Measurements from ENCODE around the gene TRIM3. TPM values are rescaled to one million over a fixed set of nuclear protein-coding genes. Genes with fewer than 3 reads are reported as not detected.
"Not testable (repeated sequence)": the region's sequence is repeated elsewhere in the genome, so short reads cannot be mapped to it uniquely, and the experiment has no call there.

Gene TRIM3
- total RNA-seq, result 10 to 100 TPM; 19.2 to 24.1 (median 22.4) TPM

DNA sequence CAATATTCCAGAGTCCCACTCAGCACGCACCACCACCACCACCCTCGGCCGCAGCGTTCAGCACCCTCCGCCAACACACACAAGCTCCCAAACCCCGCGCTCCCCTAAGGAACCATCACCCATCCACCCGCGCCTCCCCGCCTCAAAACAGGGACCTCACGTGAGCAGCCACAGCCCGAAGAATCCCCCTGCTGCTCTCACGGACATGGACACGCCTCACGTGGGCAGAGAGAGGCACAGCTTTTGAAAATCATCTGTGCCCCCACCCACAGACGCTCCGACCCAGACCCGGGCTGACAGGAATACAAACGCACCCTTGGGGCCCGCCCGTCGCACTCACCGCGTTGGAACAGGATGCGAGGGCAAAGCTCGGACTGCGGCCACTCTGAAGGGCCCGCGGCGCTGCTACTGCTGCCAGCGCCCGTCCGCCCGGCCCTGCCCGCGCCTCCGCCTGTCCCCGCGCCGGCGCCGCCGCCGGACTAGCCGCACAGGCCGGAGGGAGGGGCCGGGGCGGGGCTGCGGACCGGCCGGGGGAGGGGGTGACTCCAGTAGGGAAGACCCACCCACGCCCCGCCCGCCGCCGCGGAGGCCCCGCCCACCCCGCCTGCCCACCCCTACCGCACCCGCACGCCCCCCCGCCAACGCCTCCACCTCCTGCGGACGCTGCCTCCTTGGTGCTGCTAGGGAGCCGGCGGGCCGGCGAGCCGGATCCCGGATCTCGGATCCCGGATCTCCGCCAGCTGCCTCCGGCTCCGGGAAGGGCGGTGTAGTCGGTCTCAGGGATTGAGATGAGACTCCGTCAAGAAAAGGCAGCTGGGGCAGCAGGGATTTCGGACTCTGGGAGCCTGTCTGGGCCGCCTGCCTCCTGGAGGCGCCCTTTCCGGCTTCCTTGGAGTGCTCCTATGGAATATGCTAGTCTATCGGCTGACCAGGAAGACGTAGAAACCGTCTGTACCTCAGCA, at the start of gene TRIM3:
Gene TRIM3, minus strand, starts transcription at position 491 of the 962 bp plus-strand sequence. CDS start 8,246 bp downstream, outside the sequence.
- H3K4me3 ChIP-seq (ENCODE audit: low read depth, poor library complexity, severe bottlenecking), result peak within 1 kb of the TSS; percentile 54
- DNase-seq (ENCODE audit: low spot score in 2 of 2), result peak; percentile 89 to 98
- intact Hi-C loops (cut with DNase I; ENCODE audit: low total_unique reads), result no loop called here
- no peak for TF ChIP-seq POLR2A (IDR thresholded peaks at IDR 0.05)
- TF ChIP-seq, protein P1, sequence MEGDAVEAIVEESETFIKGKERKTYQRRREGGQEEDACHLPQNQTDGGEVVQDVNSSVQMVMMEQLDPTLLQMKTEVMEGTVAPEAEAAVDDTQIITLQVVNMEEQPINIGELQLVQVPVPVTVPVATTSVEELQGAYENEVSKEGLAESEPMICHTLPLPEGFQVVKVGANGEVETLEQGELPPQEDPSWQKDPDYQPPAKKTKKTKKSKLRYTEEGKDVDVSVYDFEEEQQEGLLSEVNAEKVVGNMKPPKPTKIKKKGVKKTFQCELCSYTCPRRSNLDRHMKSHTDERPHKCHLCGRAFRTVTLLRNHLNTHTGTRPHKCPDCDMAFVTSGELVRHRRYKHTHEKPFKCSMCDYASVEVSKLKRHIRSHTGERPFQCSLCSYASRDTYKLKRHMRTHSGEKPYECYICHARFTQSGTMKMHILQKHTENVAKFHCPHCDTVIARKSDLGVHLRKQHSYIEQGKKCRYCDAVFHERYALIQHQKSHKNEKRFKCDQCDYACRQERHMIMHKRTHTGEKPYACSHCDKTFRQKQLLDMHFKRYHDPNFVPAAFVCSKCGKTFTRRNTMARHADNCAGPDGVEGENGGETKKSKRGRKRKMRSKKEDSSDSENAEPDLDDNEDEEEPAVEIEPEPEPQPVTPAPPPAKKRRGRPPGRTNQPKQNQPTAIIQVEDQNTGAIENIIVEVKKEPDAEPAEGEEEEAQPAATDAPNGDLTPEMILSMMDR (IDR thresholded peaks at IDR 0.05), result no peak
- 0 to 2% methylated on average over 27 to 31 of the region's 87 CpGs for WGBS, 2 donors

DNA sequence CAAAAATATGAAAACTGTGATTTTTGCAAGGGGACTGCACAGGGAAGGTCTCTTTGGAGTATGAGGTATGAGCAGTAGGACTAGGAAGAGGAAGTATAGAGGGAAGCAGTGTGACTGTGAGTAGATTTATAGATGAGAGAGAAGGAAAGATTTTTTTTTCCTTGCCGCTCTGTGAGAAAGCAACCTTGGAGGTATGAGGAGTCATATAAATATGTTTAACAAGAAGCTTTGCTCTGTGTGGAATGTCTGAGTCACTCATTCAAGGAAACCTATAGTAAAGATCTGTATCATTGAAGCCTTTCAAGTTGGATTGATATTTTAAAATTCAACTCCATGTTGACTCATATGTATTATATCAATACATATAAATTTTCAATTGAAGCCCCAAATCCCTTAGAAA, 49.5 kb upstream of the TRIM3 start:
- WGBS, 2 donors, result 2 to 73% methylated on average over 1 of the region's 1 CpG
- DNase-seq (ENCODE audit: low spot score in 2 of 2), result no peak
- intact Hi-C loops (cut with DNase I; ENCODE audit: low total_unique reads), result no loop called here
- TF ChIP-seq POLR2A (IDR thresholded peaks at IDR 0.05), result no peak
- TF ChIP-seq, protein P1 (IDR thresholded peaks at IDR 0.05), result no peak
- H3K4me3 ChIP-seq (ENCODE audit: low read depth, poor library complexity, severe bottlenecking), result no peak overlapping the region

DNA sequence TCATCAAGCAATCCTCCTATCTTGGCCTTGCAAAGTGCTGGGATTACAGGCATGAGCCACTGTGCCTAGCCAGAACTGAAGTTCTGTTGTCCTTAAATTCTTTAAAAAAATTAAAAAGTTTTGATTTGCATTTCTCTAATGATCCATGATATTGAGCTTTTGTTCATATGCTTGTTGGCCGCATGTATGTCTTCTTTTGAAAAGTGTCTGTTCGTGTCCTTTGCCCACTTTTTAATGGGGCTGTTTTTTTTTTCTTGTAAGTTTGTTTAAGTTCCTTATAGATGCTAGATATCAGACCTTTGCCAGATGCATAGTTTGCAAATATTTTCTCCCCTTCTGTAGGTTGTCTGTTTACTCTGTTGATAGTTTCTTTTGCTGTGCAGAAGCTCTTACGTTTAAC, 48.2 kb upstream of the TRIM3 start:
- H3K4me3 ChIP-seq (ENCODE audit: low read depth, poor library complexity, severe bottlenecking); DNase-seq (ENCODE audit: low spot score in 2 of 2); intact Hi-C loops (cut with DNase I; ENCODE audit: low total_unique reads): not testable (repeated sequence)
- 97 to 98% methylated on average over 3 of the region's 3 CpGs for WGBS, 2 donors

DNA sequence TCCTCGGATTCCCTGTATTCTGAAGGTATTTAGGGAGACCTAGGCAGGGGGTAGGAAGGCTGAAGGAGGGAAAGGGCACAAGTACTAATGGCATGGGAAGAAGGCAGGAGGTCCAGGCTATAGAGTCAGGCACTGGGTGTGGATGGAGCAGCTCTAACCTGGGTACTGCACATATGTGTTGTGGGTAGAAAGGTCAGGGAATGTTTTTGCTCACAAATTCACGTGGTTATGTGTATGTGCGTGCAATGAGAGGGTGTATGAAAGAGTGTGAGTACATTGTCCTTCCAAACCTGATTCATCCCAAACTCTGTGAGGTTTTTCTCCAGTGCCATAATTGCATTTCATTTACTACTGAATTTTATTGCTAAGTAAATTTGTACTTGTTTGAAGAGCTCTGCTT, 46.5 kb upstream of the TRIM3 start:
- 88 to 93% methylated on average over 3 of the region's 3 CpGs for WGBS, 2 donors
- TF ChIP-seq, protein P1 (IDR thresholded peaks at IDR 0.05), result no peak
- no peak for TF ChIP-seq POLR2A (IDR thresholded peaks at IDR 0.05)
- no peak overlapping the region for H3K4me3 ChIP-seq (ENCODE audit: low read depth, poor library complexity, severe bottlenecking)
- intact Hi-C loops (cut with DNase I; ENCODE audit: low total_unique reads), result no loop called here
- DNase-seq (ENCODE audit: low spot score in 2 of 2), result no peak

DNA sequence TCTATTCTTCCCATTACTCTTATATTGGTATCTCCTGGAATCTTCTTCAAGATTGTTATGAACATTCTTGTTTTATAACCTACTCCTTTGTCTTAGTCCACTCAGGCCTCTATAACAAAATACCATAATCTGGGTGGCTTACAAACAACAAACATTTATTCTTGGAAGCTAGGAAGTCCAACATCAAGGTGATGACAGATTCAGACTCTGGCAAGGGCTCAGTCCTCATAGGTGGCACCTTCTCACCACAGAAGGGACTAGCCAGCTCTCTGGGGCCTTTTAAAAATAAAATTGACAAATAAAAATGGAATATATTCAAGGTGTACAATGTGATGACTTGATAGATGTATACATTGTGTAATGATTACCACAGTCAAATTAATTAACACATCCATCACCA, 43.1 kb upstream of the TRIM3 start:
- H3K4me3 ChIP-seq (ENCODE audit: low read depth, poor library complexity, severe bottlenecking), result no peak overlapping the region
- intact Hi-C loops (cut with DNase I; ENCODE audit: low total_unique reads), result no loop called here
- no peak for DNase-seq (ENCODE audit: low spot score in 2 of 2)
- TF ChIP-seq, protein P1 (IDR thresholded peaks at IDR 0.05), result no peak
- no peak for TF ChIP-seq POLR2A (IDR thresholded peaks at IDR 0.05)

DNA sequence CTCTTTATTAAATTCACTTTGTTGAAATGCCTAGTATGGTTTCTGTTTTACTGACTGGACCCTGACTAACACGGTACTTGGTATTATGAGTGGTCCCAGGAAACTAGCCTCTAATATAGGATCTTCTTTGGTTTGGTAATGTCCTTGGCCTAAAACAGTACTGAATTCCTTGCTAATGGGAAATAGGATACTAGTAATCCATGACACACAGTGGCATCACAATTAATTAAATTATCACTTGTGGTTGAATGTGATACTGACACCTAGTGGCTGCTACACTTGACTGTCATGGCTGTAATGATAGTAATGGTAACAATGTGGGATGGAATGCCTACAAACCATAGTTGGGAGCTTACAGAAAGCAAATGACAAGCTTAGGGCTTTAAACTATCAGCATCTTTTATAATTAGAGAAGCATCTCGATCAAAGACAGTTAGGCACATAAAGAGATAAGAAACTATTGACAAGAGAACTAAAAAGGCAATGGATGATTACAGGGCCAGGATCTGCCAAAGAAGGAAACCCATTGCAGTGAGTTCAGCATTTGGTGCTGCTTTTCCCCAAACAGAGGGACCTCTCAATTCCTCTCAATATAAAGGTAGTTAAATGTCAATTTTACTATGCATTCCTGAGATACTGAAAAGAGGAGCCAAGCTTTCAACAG, 32.0 kb upstream of the TRIM3 start:
- H3K4me3 ChIP-seq (ENCODE audit: low read depth, poor library complexity, severe bottlenecking), result no peak overlapping the region
- TF ChIP-seq, protein P1 (IDR thresholded peaks at IDR 0.05), result no peak
- no peak for TF ChIP-seq POLR2A (IDR thresholded peaks at IDR 0.05)
- WGBS, 2 donors, result 57 to 64% methylated on average over 2 of the region's 2 CpGs
- no peak for DNase-seq (ENCODE audit: low spot score in 2 of 2)
- intact Hi-C loops (cut with DNase I; ENCODE audit: low total_unique reads), result loop anchor here (10.0 kb wide), 1 partner anchor 121 kb away; no protein-coding TSS in a partner anchor
